Common myeloid progenitor, CD34-positive (primary cell): Measurements from ENCODE around the gene GPC4.
A peak's percentile ranks its signal among the peaks of the same experiment; 100 is the strongest.

Source experiments
- CTCF ChIA-PET: fragments of 350-600 bp; sonication (Branson Sonifier 250); formaldehyde crosslinking; loops from one replicate; lab custom pipeline; 2021; ENCODE audit warnings: antibody characterized with exemption; lab: Charles Lee
- POLR2A ChIA-PET: fragments of 350-600 bp; sonication (Branson Sonifier 250); formaldehyde crosslinking; loops from one replicate; lab custom pipeline; 2021; ENCODE audit warnings: antibody characterized with exemption; lab: Charles Lee
- DNase-seq, 3 donors: peaks; one replicate each; pipeline versions ENCODE4 v3.0.0 to v3.0.0-alpha.2; 2013
- H3K27ac ChIP-seq, 2 experiments: 1 replicate in 1 of 2; 2 replicates in 1 of 2; pipeline ENCODE4 v1.7.0; 2013; ENCODE audit warnings: inconsistent platforms in 2 of 2, low read length in 2 of 2, mild to moderate bottlenecking in 2 of 2, low read depth in 1 of 2, moderate library complexity in 1 of 2; ENCODE audit not compliant: severe bottlenecking in 2 of 2, insufficient read depth in 1 of 2, poor library complexity in 1 of 2
- H3K27me3 ChIP-seq, 5 experiments: replicated peaks in 2 of 5; 1 replicate in 3 of 5; 2 replicates in 2 of 5; pipeline versions ENCODE4 v1.6.1 to v1.7.0; 2013; ENCODE audit warnings: low read length in 4 of 5, mild to moderate bottlenecking in 2 of 5, moderate library complexity in 2 of 5, inconsistent platforms in 1 of 5; ENCODE audit not compliant: insufficient read depth in 5 of 5, control insufficient read depth in 4 of 5
- H3K36me3 ChIP-seq, 4 experiments: 1 replicate in 2 of 4; 2 replicates in 2 of 4; pipeline versions ENCODE4 v1.6.1 to v1.7.0; 2013; ENCODE audit warnings: low read length in 3 of 4, control low read depth in 1 of 4, mild to moderate bottlenecking in 1 of 4; ENCODE audit not compliant: control insufficient read depth in 4 of 4, insufficient read depth in 4 of 4
- H3K4me1 ChIP-seq, 4 experiments: 1 replicate in 3 of 4; 2 replicates in 1 of 4; pipeline versions ENCODE4 v1.6.1 to v1.7.1; 2013; ENCODE audit warnings: low read length in 3 of 4, mild to moderate bottlenecking in 3 of 4, control low read depth in 1 of 4, inconsistent platforms in 1 of 4, moderate library complexity in 1 of 4; ENCODE audit not compliant: control insufficient read depth in 4 of 4, insufficient read depth in 4 of 4; ENCODE audit errors: control extremely low read depth in 1 of 4
- H3K4me3 ChIP-seq, 7 experiments: 1 replicate in 4 of 7; 2 replicates in 3 of 7; pipeline versions ENCODE4 v1.5.1 to v1.7.0; 2013; ENCODE audit warnings: mild to moderate bottlenecking in 7 of 7, low read length in 6 of 7, moderate library complexity in 6 of 7, inconsistent platforms in 2 of 7, low read depth in 2 of 7, control low read depth in 1 of 7; ENCODE audit not compliant: insufficient read depth in 4 of 7, control insufficient read depth in 1 of 7; ENCODE audit errors: extremely low read depth in 1 of 7
- H3K9me3 ChIP-seq, 5 experiments: 1 replicate in 4 of 5; 2 replicates in 1 of 5; pipeline versions ENCODE4 v1.6.1 to v1.7.1; 2013; ENCODE audit warnings: low read length in 4 of 5, mild to moderate bottlenecking in 2 of 5, inconsistent platforms in 1 of 5, low read depth in 1 of 5, moderate library complexity in 1 of 5; ENCODE audit not compliant: control insufficient read depth in 4 of 5, insufficient read depth in 2 of 5; ENCODE audit errors: control extremely low read depth in 1 of 5
- WGBS: methylation state at CpG from one replicate; pipeline ENCODE4 v1.1.5; 2013; ENCODE audit not compliant: insufficient coverage; 5-methylcytosine and 5-hydroxymethylcytosine counted together

Gene GPC4

GRCh38 chrX:133419911-133420310 lies 4.6 kb upstream of the GPC4 start:
- WGBS, result 92% methylated on average over 2 of the region's 2 CpGs
- Histone ChIP-seq H3K36me3 (no peaks in the 10 kb centered on the region), H3K4me1 (peaks cover 0 to 12% (median 8%) of the 10 kb centered on the region in 4 experiments), H3K9me3 (peaks cover 0 to under 1% (median 0%) of the 10 kb centered on the region in 5 experiments), H3K27ac (no peak overlapping the region), H3K27me3 (peaks cover 6 to 45% (median 14%) of the 10 kb centered on the region in 5 experiments), H3K4me3 (no peak overlapping the region)
- POLR2A ChIA-PET, result no interaction called here
- CTCF ChIA-PET, result no interaction called here
- DNase-seq, result no peak

DNA sequence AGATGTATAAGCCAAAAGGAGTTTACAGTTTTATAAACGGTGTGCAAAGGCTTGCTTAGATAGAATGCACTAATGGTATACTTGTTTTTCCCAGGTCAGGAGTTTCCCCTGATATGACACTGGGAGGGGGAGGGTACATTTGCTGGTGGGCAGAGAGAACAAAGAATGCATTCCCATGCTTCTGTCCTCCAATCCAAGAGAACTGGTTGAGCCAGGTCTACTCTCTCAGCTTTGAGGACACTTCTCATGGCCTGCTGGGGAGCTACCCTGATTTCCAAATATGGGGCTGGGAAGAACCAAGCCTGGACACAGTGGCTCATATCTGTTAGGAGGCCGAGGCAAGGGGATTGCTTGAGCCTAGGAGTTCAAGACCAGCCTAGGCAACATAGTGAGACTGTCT lies 3.3 kb upstream of the GPC4 start:
- Histone ChIP-seq H3K9me3 (peaks cover 0 to 7% (median 0%) of the 10 kb centered on the region in 5 experiments), H3K4me3 (no peak overlapping the region), H3K36me3 (no peaks in the 10 kb centered on the region), H3K27ac (no peak overlapping the region), H3K27me3 (peaks cover 6 to 59% (median 11%) of the 10 kb centered on the region in 5 experiments), H3K4me1 (peaks cover 0 to 21% (median 14%) of the 10 kb centered on the region in 4 experiments)
- 70% methylated on average over 2 of the region's 2 CpGs for WGBS
- POLR2A ChIA-PET, result no interaction called here
- CTCF ChIA-PET, result no interaction called here
- no peak for DNase-seq

- CTCF ChIA-PET, result no interaction called here
- H3K4me1 ChIP-seq, result peaks cover 0 to 21% (median 14%) of the 10 kb centered on the region in 4 experiments
- peaks cover 0 to 7% (median 0%) of the 10 kb centered on the region in 5 experiments for H3K9me3 ChIP-seq
- H3K4me3 ChIP-seq, result no peak overlapping the region
- WGBS, result 45% methylated on average over 3 of the region's 6 CpGs
- POLR2A ChIA-PET, result no interaction called here
- H3K36me3 ChIP-seq, result no peaks in the 10 kb centered on the region
- no peak for DNase-seq
- H3K27ac ChIP-seq, result no peak overlapping the region
- peaks cover 6 to 71% (median 15%) of the 10 kb centered on the region in 5 experiments for H3K27me3 ChIP-seq
These were observed 2.1 kb upstream of the GPC4 start for GRCh38 chrX:133417364-133417763.

GRCh38 chrX:133414406-133415275 lies 648 bp downstream of the GPC4 start:
- peaks cover 6 to 86% (median 26%) of the 10 kb centered on the region in 5 experiments for H3K27me3 ChIP-seq
- H3K9me3 ChIP-seq, result peaks cover 0 to 7% (median 0%) of the 10 kb centered on the region in 5 experiments
- POLR2A ChIA-PET, result interaction anchor here (0.5 kb wide), 1 partner anchor 109 kb away, joined by 3 read pairs; no protein-coding TSS in a partner anchor
- peak overlapping the region in 6 of 7 experiments; percentile 4 to 68 (median 59) for H3K4me3 ChIP-seq
- CTCF ChIA-PET, result interaction anchor here (1.1 kb wide), 1 partner anchor 71 kb away, joined by 3 read pairs; no protein-coding TSS in a partner anchor
- no peaks in the 10 kb centered on the region for H3K36me3 ChIP-seq
- WGBS, result 40% methylated on average over 77 of the region's 93 CpGs
- H3K4me1 ChIP-seq, result peaks cover 0 to 21% (median 14%) of the 10 kb centered on the region in 4 experiments
- no peak overlapping the region for H3K27ac ChIP-seq
- peak in 2 of 3 donors; percentile 68 to 69 for DNase-seq

GRCh38 chrX:133413218-133413925 lies 1.9 kb downstream of the GPC4 start:
- Histone ChIP-seq H3K4me1 (peaks cover 0 to 21% (median 14%) of the 10 kb centered on the region in 4 experiments), H3K27ac (no peak overlapping the region), H3K9me3 (peaks cover 0 to 7% (median 0%) of the 10 kb centered on the region in 5 experiments), H3K27me3 (peaks cover 6 to 84% (median 26%) of the 10 kb centered on the region in 5 experiments), H3K4me3 (peak overlapping the region in 2 of 7 experiments; percentile 11 to 31), H3K36me3 (no peaks in the 10 kb centered on the region)
- POLR2A ChIA-PET, result no interaction called here
- 25% methylated on average over 23 of the region's 38 CpGs for WGBS
- DNase-seq, result no peak
- CTCF ChIA-PET, result no interaction called here

DNA sequence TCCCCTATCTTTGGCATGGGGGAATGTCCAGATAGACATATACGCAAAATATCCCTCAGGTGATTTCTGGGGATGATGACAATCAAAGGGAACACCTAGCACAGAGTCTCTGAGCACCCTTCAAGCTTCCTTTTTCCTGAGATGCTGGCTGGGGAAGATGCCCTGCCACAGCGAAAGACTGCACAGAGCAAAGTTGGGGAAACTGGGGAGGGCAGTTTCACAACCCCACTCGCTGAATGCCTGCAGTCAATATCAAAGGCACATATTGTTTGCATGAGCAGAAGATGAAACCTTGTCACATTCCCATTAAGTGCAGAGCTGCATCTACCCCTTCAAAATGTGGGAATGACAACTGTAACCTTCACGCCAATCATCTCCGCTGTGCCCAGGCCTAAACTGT lies 2.6 kb downstream of the GPC4 start:
- Histone ChIP-seq H3K9me3 (peaks cover 0 to 7% (median 0%) of the 10 kb centered on the region in 5 experiments), H3K4me1 (peaks cover 0 to 21% (median 14%) of the 10 kb centered on the region in 4 experiments), H3K36me3 (no peaks in the 10 kb centered on the region), H3K27ac (no peak overlapping the region), H3K4me3 (no peak overlapping the region), H3K27me3 (peaks cover 6 to 77% (median 23%) of the 10 kb centered on the region in 5 experiments)
- CTCF ChIA-PET, result no interaction called here
- 79% methylated on average over 5 of the region's 5 CpGs for WGBS
- POLR2A ChIA-PET, result no interaction called here
- no peak for DNase-seq
